ENCODE data around the gene SLC16A4. TPM values are rescaled to one million over a fixed set of nuclear protein-coding genes. Genes with fewer than 3 reads are reported as not detected.

SLC16A4 gene
- total RNA-seq, 1 donor from 2014 or later = 7.2 TPM

DNA sequence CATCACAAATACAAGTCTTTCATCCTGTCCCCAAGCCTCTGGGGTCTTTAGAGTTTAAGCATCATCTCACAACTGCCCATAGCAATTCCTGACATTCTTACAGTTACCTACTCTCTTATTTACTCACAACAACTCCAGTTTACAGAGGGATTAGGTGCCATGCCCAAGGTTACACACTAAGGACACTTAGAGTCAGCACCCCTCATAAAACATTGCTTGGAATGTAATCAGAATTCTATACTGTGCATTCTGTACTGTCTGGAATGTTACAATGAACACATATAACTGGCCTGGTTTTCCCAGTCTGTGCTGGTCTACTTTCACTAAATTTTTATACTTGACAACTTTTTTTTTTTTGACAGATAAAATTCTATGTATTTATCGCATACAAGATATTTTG, 66.2 kb downstream of the SLC16A4 start:
- DNase-seq (ENCODE audit: low spot score) = no peak
- H3K27me3 Mint-ChIP-seq (ENCODE audit: unreplicated experiment) = no peaks in the 10 kb centered on the region
- no peak overlapping the region for H3K4me3 Mint-ChIP-seq (ENCODE audit: unreplicated experiment)

DNA sequence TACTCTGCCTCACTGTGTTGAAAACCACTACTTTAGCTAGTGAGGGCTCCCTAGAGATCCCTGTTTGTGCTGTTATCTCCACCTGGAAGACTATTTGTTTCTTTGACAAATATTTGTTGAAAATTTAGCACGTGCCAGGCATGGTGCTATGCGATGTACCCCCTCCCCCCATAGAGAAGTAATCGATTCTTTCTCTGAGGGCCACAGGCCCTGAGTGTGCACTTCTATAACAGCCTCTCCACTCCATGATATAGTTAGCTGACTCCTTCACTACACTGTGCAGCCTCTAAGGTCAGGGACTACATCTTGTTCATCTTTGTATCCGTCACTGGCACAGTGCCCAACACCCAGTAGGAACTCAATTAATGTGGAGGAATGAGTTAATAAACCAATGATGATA, 69.0 kb downstream of the SLC16A4 start:
- TF ChIP-seq, protein P1, sequence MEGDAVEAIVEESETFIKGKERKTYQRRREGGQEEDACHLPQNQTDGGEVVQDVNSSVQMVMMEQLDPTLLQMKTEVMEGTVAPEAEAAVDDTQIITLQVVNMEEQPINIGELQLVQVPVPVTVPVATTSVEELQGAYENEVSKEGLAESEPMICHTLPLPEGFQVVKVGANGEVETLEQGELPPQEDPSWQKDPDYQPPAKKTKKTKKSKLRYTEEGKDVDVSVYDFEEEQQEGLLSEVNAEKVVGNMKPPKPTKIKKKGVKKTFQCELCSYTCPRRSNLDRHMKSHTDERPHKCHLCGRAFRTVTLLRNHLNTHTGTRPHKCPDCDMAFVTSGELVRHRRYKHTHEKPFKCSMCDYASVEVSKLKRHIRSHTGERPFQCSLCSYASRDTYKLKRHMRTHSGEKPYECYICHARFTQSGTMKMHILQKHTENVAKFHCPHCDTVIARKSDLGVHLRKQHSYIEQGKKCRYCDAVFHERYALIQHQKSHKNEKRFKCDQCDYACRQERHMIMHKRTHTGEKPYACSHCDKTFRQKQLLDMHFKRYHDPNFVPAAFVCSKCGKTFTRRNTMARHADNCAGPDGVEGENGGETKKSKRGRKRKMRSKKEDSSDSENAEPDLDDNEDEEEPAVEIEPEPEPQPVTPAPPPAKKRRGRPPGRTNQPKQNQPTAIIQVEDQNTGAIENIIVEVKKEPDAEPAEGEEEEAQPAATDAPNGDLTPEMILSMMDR (IDR thresholded peaks at IDR 0.05; ENCODE audit: unreplicated experiment) = no peak
- no peak for DNase-seq (ENCODE audit: low spot score)
- peaks cover 1% of the 10 kb centered on the region for H3K27me3 Mint-ChIP-seq (ENCODE audit: unreplicated experiment)
- no peak overlapping the region for H3K27ac Mint-ChIP-seq (ENCODE audit: unreplicated experiment)
- no peaks in the 10 kb centered on the region for H3K4me1 Mint-ChIP-seq (ENCODE audit: unreplicated experiment)
- H3K4me3 Mint-ChIP-seq (ENCODE audit: unreplicated experiment) = no peak overlapping the region
- H3K36me3 Mint-ChIP-seq (ENCODE audit: low read depth, unreplicated experiment) = no peaks in the 10 kb centered on the region
- no peaks in the 10 kb centered on the region for H3K9me3 Mint-ChIP-seq (ENCODE audit: unreplicated experiment)

More for the DNA sequence above, 66.2 kb downstream of the SLC16A4 start:
- Mint-ChIP-seq H3K9me3 (ENCODE audit: unreplicated experiment) (peaks cover 5% of the 10 kb centered on the region), H3K36me3 (ENCODE audit: low read depth, unreplicated experiment) (no peaks in the 10 kb centered on the region), H3K27ac (ENCODE audit: unreplicated experiment) (no peak overlapping the region), H3K4me1 (ENCODE audit: unreplicated experiment) (peaks cover 6% of the 10 kb centered on the region)
- TF ChIP-seq, protein P1 (IDR thresholded peaks at IDR 0.05; ENCODE audit: unreplicated experiment) = no peak

DNA sequence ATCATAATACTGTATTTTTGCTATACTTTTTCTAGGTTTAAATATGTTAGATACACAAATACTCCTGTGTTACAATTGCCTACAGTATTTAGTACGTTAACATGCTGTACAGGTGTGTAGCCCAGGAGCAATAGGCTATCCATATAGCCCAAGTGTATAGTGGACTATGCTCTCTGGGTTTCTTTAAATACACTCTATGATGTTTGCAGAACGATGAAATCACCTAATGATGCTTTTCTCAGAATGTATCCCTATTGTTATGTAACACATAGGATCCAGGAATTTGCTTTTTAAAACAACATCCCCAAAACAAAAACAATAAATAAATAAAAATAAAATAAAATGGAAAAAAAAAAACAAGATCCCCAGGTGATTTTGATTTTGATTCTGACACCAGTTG, 69.8 kb downstream of the SLC16A4 start:
- H3K36me3 Mint-ChIP-seq (ENCODE audit: low read depth, unreplicated experiment) = no peaks in the 10 kb centered on the region
- TF ChIP-seq, protein P1 (IDR thresholded peaks at IDR 0.05; ENCODE audit: unreplicated experiment) = no peak
- H3K4me1 Mint-ChIP-seq (ENCODE audit: unreplicated experiment) = peaks cover 4% of the 10 kb centered on the region
- no peak for DNase-seq (ENCODE audit: low spot score)
- H3K27ac Mint-ChIP-seq (ENCODE audit: unreplicated experiment) = no peak overlapping the region
- peaks cover 1% of the 10 kb centered on the region for H3K27me3 Mint-ChIP-seq (ENCODE audit: unreplicated experiment)
- no peak overlapping the region for H3K4me3 Mint-ChIP-seq (ENCODE audit: unreplicated experiment)
- no peaks in the 10 kb centered on the region for H3K9me3 Mint-ChIP-seq (ENCODE audit: unreplicated experiment)

DNA sequence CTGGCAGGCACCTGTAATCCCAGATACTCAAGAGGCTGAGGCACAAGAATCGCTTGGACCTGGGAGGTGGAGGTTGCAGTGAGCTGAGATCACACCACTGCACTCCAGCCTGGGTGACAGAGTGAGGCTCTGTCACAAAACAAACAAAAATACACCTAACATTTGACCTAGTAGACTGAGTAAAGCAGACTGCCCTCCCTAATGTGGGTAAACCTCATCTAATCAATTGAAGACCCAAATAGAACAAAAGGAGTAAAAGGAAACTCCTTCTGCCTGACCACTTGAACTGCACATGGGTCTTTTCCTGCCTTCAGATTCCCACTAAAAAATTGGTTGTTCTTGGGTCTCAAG, 70.7 kb downstream of the SLC16A4 start:
- Mint-ChIP-seq H3K27ac (ENCODE audit: unreplicated experiment) (no peak overlapping the region), H3K27me3 (ENCODE audit: unreplicated experiment) (peaks cover 1% of the 10 kb centered on the region), H3K4me3 (ENCODE audit: unreplicated experiment) (no peak overlapping the region), H3K4me1 (ENCODE audit: unreplicated experiment) (peaks cover 4% of the 10 kb centered on the region), H3K9me3 (ENCODE audit: unreplicated experiment) (no peaks in the 10 kb centered on the region), H3K36me3 (ENCODE audit: low read depth, unreplicated experiment) (no peaks in the 10 kb centered on the region)
- no peak for DNase-seq (ENCODE audit: low spot score)
- TF ChIP-seq, protein P1 (IDR thresholded peaks at IDR 0.05; ENCODE audit: unreplicated experiment) = no peak

DNA sequence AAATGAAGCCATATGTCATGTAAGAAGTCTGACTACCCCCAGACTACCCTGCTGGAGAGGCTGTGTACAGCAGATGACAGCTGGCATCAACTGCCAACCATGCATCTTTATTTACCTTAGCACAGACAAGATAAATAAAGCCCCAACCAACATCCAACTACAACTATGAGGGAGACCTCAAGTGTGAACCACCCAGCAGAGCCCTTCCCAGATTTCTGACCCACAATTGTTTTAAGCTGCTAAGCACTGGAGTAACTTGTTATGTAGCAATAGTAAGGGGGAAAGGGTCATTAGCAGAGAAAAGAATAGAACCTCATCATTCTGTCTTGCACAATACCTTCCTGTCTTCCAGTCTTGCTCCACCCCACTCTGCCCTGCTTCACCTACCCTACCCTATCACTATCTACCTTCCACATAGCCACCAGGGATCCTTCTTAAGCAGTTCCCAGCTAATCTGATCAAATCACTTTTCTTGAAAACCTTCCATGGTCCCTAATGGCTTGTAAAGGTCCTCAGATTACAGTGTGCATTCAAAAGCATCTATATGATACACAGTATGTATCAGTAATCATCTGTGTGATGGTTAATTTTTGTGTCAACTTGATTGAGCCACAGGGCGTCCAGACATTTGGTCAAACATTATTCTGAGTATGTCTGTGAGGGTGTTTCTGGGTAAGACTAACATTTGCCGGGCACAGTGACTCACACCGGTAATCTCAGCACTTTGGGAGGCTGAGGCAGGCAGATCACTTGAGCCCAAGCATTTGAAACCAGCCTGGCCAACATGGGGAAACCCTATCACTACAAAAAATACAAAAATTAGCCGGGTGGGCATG, 71.3 kb downstream of the SLC16A4 start:
- TF ChIP-seq, protein P1 (IDR thresholded peaks at IDR 0.05; ENCODE audit: unreplicated experiment) = no peak
- Mint-ChIP-seq H3K27me3 (ENCODE audit: unreplicated experiment) (peaks cover 1% of the 10 kb centered on the region), H3K4me1 (ENCODE audit: unreplicated experiment) (peaks cover 4% of the 10 kb centered on the region), H3K4me3 (ENCODE audit: unreplicated experiment) (peak overlapping the region; percentile 72), H3K36me3 (ENCODE audit: low read depth, unreplicated experiment) (no peaks in the 10 kb centered on the region), H3K9me3 (ENCODE audit: unreplicated experiment) (no peaks in the 10 kb centered on the region), H3K27ac (ENCODE audit: unreplicated experiment) (no peak overlapping the region)
- DNase-seq (ENCODE audit: low spot score) = no peak

All from endothelial cell (in vitro differentiated cells).